ENCODE results near the gene ST3GAL6.
"Not testable (repeated sequence)": the region's sequence is repeated elsewhere in the genome, so short reads cannot be mapped to it uniquely, and the experiment has no call there.

Gene ST3GAL6

GRCh38 chr3:98799479-98799878 lies 36.3 kb downstream of the ST3GAL6 start:
- in situ Hi-C loops (cut with HindIII; ENCODE audit: low sequenced_read_pairs), result loop anchor here (5.0 to 10.0 kb wide), 2 partner anchors 52 to 195 kb away; no protein-coding TSS in a partner anchor

- in situ Hi-C loops (cut with HindIII; ENCODE audit: low sequenced_read_pairs), result no loop called here
Observed at GRCh38 chr3:98800401-98800800, 37.3 kb downstream of the ST3GAL6 start.

GRCh38 chr3:98801043-98801747 lies 38.1 kb downstream of the ST3GAL6 start:
- in situ Hi-C loops (cut with HindIII; ENCODE audit: low sequenced_read_pairs), result no loop called here

- in situ Hi-C loops (cut with HindIII; ENCODE audit: low sequenced_read_pairs), result no loop called here
Observed at GRCh38 chr3:98805571-98805970, 42.4 kb downstream of the ST3GAL6 start.

GRCh38 chr3:98806521-98806920 lies 43.4 kb downstream of the ST3GAL6 start:
- in situ Hi-C loops (cut with HindIII; ENCODE audit: low sequenced_read_pairs), result no loop called here

- in situ Hi-C loops (cut with HindIII; ENCODE audit: low sequenced_read_pairs), result no loop called here
Observed at GRCh38 chr3:98807011-98807410, 43.9 kb downstream of the ST3GAL6 start.

- in situ Hi-C loops (cut with HindIII; ENCODE audit: low sequenced_read_pairs), result no loop called here
Observed at GRCh38 chr3:98807561-98807960, 44.4 kb downstream of the ST3GAL6 start.

- in situ Hi-C loops (cut with HindIII; ENCODE audit: low sequenced_read_pairs), result no loop called here
Observed at GRCh38 chr3:98808071-98808470, 44.9 kb downstream of the ST3GAL6 start.

GRCh38 chr3:98809557-98809956 lies 46.4 kb downstream of the ST3GAL6 start:
- in situ Hi-C loops (cut with HindIII; ENCODE audit: low sequenced_read_pairs), result no loop called here

- in situ Hi-C loops (cut with HindIII; ENCODE audit: low sequenced_read_pairs), result no loop called here
Observed at GRCh38 chr3:98811048-98811447, 47.9 kb downstream of the ST3GAL6 start.

GRCh38 chr3:98812851-98813374 lies 49.8 kb downstream of the ST3GAL6 start:
- in situ Hi-C loops (cut with HindIII; ENCODE audit: low sequenced_read_pairs), result no loop called here

- in situ Hi-C loops (cut with HindIII; ENCODE audit: low sequenced_read_pairs), result no loop called here
Observed at GRCh38 chr3:98814817-98815420, 51.8 kb downstream of the ST3GAL6 start.

GRCh38 chr3:98817547-98818041 lies 54.5 kb downstream of the ST3GAL6 start:
- in situ Hi-C loops (cut with HindIII; ENCODE audit: low sequenced_read_pairs), result no loop called here

- in situ Hi-C loops (cut with HindIII; ENCODE audit: low sequenced_read_pairs), result no loop called here
Observed at GRCh38 chr3:98821063-98821462, 57.9 kb downstream of the ST3GAL6 start.

GRCh38 chr3:98823791-98824190 lies 60.7 kb downstream of the ST3GAL6 start:
- in situ Hi-C loops (cut with HindIII; ENCODE audit: low sequenced_read_pairs), result no loop called here

- in situ Hi-C loops (cut with HindIII; ENCODE audit: low sequenced_read_pairs), result no loop called here
Observed at GRCh38 chr3:98824256-98824655, 61.1 kb downstream of the ST3GAL6 start.

- in situ Hi-C loops (cut with HindIII; ENCODE audit: low sequenced_read_pairs), result no loop called here
Observed at GRCh38 chr3:98826126-98826525, 63.0 kb downstream of the ST3GAL6 start.

- in situ Hi-C loops (cut with HindIII; ENCODE audit: low sequenced_read_pairs), result no loop called here
Observed at GRCh38 chr3:98827221-98827920, 64.2 kb downstream of the ST3GAL6 start.

GRCh38 chr3:98829246-98829832 lies 66.2 kb downstream of the ST3GAL6 start:
- in situ Hi-C loops (cut with HindIII; ENCODE audit: low sequenced_read_pairs), result no loop called here

GRCh38 chr3:98831060-98831459 lies 67.9 kb downstream of the ST3GAL6 start:
- in situ Hi-C loops (cut with HindIII; ENCODE audit: low sequenced_read_pairs), result not testable (repeated sequence)

GRCh38 chr3:98839846-98840245 lies 76.7 kb downstream of the ST3GAL6 start:
- in situ Hi-C loops (cut with HindIII; ENCODE audit: low sequenced_read_pairs), result no loop called here
